Cardiac muscle cell (in vitro differentiated cells and primary cell): ENCODE results near the gene CCK. TPM values are rescaled to one million over a fixed set of nuclear protein-coding genes. Genes with fewer than 3 reads are reported as not detected.
"Not testable (repeated sequence)": the region's sequence is repeated elsewhere in the genome, so short reads cannot be mapped to it uniquely, and the experiment has no call there.

Source experiments
- DNase-seq, 2 donors: peaks; one replicate each; pipeline versions ENCODE4 v3.0.0 to v3.0.0-alpha.2; 2010 to 2017; ENCODE audit warnings: low read depth in 1 of 2, low spot score in 1 of 2
- H3K27ac ChIP-seq: fragments of 200-600 bp; sonication (generic); 2 replicates; pipeline ENCODE4 v1.5.1; 2016
- H3K27me3 ChIP-seq: fragments of 200-600 bp; sonication (generic); 2 replicates; pipeline ENCODE4 v1.6.0; 2016; ENCODE audit warnings: control low read depth
- H3K36me3 ChIP-seq: fragments of 200-600 bp; sonication (generic); 2 replicates; pipeline ENCODE4 v1.5.1; 2016; ENCODE audit warnings: control low read depth
- H3K4me1 ChIP-seq: fragments of 200-600 bp; sonication (generic); 2 replicates; pipeline ENCODE4 v1.8.1; 2017; ENCODE audit warnings: low read depth, mild to moderate bottlenecking, mixed run types
- H3K4me3 ChIP-seq: fragments of 200-600 bp; sonication (generic); 2 replicates; pipeline ENCODE4 v1.5.1; 2016; ENCODE audit warnings: mild to moderate bottlenecking
- H3K9me3 ChIP-seq: fragments of 200-600 bp; sonication (generic); 2 replicates; pipeline ENCODE4 v1.5.1; 2017; ENCODE audit warnings: low read depth, mild to moderate bottlenecking, control low read depth
- CTCF ChIP-seq: IDR thresholded peaks from 2 replicates; pipeline ENCODE4 v1.5.1; 2012; ENCODE audit warnings: low read depth, mild to moderate bottlenecking, low read length
- polyA plus RNA-seq: library from polyadenylated mRNA; unstranded; fragments of >200 nt; fragmentation: Nextera tagmentation; extraction: Ambion mirVana; gene quantifications from 2 replicates; pipeline ENCODE4 v1.2.1, GENCODE V29; 2016
- total RNA-seq: library from RNA; depleted of rRNA; stranded (reverse); fragments of >200 nt; gene quantifications from 2 replicates; pipeline ENCODE4 v1.2.3, GENCODE V29; 2016

CCK gene
- total and polyA plus RNA-seq, 2 experiments from 2014 or later: not detected

GRCh38 chr3:42290966-42291714 is 25.2 kb upstream of the CCK start:
- Histone ChIP-seq H3K36me3 (no peaks in the 10 kb centered on the region), H3K4me3 (no peak overlapping the region), H3K9me3 (no peaks in the 10 kb centered on the region), H3K4me1 (no peaks in the 10 kb centered on the region), H3K27ac (no peak overlapping the region), H3K27me3 (no peaks in the 10 kb centered on the region)
- no peak for TF ChIP-seq CTCF
- no peak for DNase-seq

- no peaks in the 10 kb centered on the region for H3K4me1 ChIP-seq
- H3K36me3 ChIP-seq: no peaks in the 10 kb centered on the region
- H3K4me3 ChIP-seq: no peak overlapping the region
- no peak for TF ChIP-seq CTCF
- no peaks in the 10 kb centered on the region for H3K9me3 ChIP-seq
- no peak overlapping the region for H3K27ac ChIP-seq
- no peak for DNase-seq
- no peaks in the 10 kb centered on the region for H3K27me3 ChIP-seq
Measured at GRCh38 chr3:42289026-42289425, 23.0 kb upstream of the CCK start.

GRCh38 chr3:42288385-42288784 is 22.4 kb upstream of the CCK start:
- no peak for TF ChIP-seq CTCF
- no peak for DNase-seq

GRCh38 chr3:42287423-42287822 is 21.4 kb upstream of the CCK start:
- H3K27me3 ChIP-seq, H3K4me1 ChIP-seq, DNase-seq, H3K9me3 ChIP-seq, H3K36me3 ChIP-seq, H3K27ac ChIP-seq, H3K4me3 ChIP-seq: not testable (repeated sequence)

More at GRCh38 chr3:42288385-42288784, 22.4 kb upstream of the CCK start:
- no peaks in the 10 kb centered on the region for H3K36me3 ChIP-seq
- H3K9me3 ChIP-seq: no peaks in the 10 kb centered on the region
- H3K4me1 ChIP-seq: no peaks in the 10 kb centered on the region
- no peak overlapping the region for H3K27ac ChIP-seq
- H3K4me3 ChIP-seq: no peak overlapping the region
- H3K27me3 ChIP-seq: no peaks in the 10 kb centered on the region

- no peaks in the 10 kb centered on the region for H3K27me3 ChIP-seq
- H3K4me1 ChIP-seq: no peaks in the 10 kb centered on the region
- H3K4me3 ChIP-seq: no peak overlapping the region
- no peaks in the 10 kb centered on the region for H3K36me3 ChIP-seq
- TF ChIP-seq CTCF: no peak
- H3K9me3 ChIP-seq: no peaks in the 10 kb centered on the region
- DNase-seq: peak in 1 of 2 donors; percentile 38
- no peak overlapping the region for H3K27ac ChIP-seq
Measured at GRCh38 chr3:42277676-42278075, 11.7 kb upstream of the CCK start.
